ELR (cell line): ENCODE measurements around the gene CRTAC1.
"Not testable (repeated sequence)": the region's sequence is repeated elsewhere in the genome, so short reads cannot be mapped to it uniquely, and the experiment has no call there.

Experiments
- DNase-seq: peaks from one replicate; pipeline ENCODE4 v3.0.0-alpha.2; 2015; ENCODE audit warnings: low read depth

CRTAC1 gene

GRCh38 chr10:97842656-97843280 is 187.7 kb downstream of the CRTAC1 start:
- peak; percentile 57 for DNase-seq

GRCh38 chr10:97842114-97842513 is 188.3 kb downstream of the CRTAC1 start:
- not testable (repeated sequence) for DNase-seq

GRCh38 chr10:97841166-97841565 is 189.3 kb downstream of the CRTAC1 start:
- not testable (repeated sequence) for DNase-seq

GRCh38 chr10:97838091-97838490 is 192.3 kb downstream of the CRTAC1 start:
- no peak for DNase-seq

GRCh38 chr10:97836446-97836845 is 194.0 kb downstream of the CRTAC1 start:
- DNase-seq = no peak

- no peak for DNase-seq
These were observed 199.2 kb downstream of the CRTAC1 start for GRCh38 chr10:97831259-97831658.

GRCh38 chr10:97830064-97830463 is 200.4 kb downstream of the CRTAC1 start:
- DNase-seq = no peak

- no peak for DNase-seq
These were observed 201.7 kb downstream of the CRTAC1 start for GRCh38 chr10:97828721-97829120.

- peak; percentile 44 for DNase-seq
These were observed 202.6 kb downstream of the CRTAC1 start for GRCh38 chr10:97827702-97828291.

- DNase-seq = no peak
These were observed 203.5 kb downstream of the CRTAC1 start for GRCh38 chr10:97826892-97827291.

GRCh38 chr10:97825020-97825760 is 205.2 kb downstream of the CRTAC1 start:
- no peak for DNase-seq

- no peak for DNase-seq
These were observed 206.7 kb downstream of the CRTAC1 start for GRCh38 chr10:97823734-97824133.

GRCh38 chr10:97822261-97822687 is 208.1 kb downstream of the CRTAC1 start:
- DNase-seq = peak; percentile 20

GRCh38 chr10:97821308-97822038 is 208.9 kb downstream of the CRTAC1 start:
- DNase-seq = no peak

GRCh38 chr10:97820096-97820704 is 210.2 kb downstream of the CRTAC1 start:
- no peak for DNase-seq

GRCh38 chr10:97818572-97818971 is 211.8 kb downstream of the CRTAC1 start:
- no peak for DNase-seq

- no peak for DNase-seq
These were observed 213.8 kb downstream of the CRTAC1 start for GRCh38 chr10:97816609-97817008.
